GM12801 (cell line): ENCODE results near the gene FBXL17.

Experiments
- CTCF ChIP-seq: IDR thresholded peaks from one replicate; pipeline ENCODE4 v1.5.1; 2011; ENCODE audit warnings: control low read depth; ENCODE audit not compliant: insufficient read length; ENCODE audit errors: extremely low read depth

Gene FBXL17

GRCh38 chr5:107975568-107975967, 406.3 kb downstream of the FBXL17 start:
- TF ChIP-seq CTCF, result no peak

- TF ChIP-seq CTCF, result no peak
Observed at GRCh38 chr5:107971846-107972245, 410.1 kb downstream of the FBXL17 start.

GRCh38 chr5:107969847-107970246, 412.1 kb downstream of the FBXL17 start:
- no peak for TF ChIP-seq CTCF

- TF ChIP-seq CTCF, result no peak
Observed at GRCh38 chr5:107968998-107969397, 412.9 kb downstream of the FBXL17 start.

- no peak for TF ChIP-seq CTCF
Observed at GRCh38 chr5:107968406-107968843, 413.5 kb downstream of the FBXL17 start.

GRCh38 chr5:107966201-107966600, 415.7 kb downstream of the FBXL17 start:
- TF ChIP-seq CTCF, result no peak

- TF ChIP-seq CTCF, result no peak
Observed at GRCh38 chr5:107964722-107965121, 417.2 kb downstream of the FBXL17 start.
